Raji (cell line): ENCODE results near the gene RILP.

Source experiments
- POLR2A ChIP-seq: IDR thresholded peaks from 2 replicates; pipeline ENCODE4 v1.6.1; 2011; ENCODE audit warnings: low read depth, low read length, control low read depth; ENCODE audit not compliant: insufficient read depth

The RILP gene

DNA sequence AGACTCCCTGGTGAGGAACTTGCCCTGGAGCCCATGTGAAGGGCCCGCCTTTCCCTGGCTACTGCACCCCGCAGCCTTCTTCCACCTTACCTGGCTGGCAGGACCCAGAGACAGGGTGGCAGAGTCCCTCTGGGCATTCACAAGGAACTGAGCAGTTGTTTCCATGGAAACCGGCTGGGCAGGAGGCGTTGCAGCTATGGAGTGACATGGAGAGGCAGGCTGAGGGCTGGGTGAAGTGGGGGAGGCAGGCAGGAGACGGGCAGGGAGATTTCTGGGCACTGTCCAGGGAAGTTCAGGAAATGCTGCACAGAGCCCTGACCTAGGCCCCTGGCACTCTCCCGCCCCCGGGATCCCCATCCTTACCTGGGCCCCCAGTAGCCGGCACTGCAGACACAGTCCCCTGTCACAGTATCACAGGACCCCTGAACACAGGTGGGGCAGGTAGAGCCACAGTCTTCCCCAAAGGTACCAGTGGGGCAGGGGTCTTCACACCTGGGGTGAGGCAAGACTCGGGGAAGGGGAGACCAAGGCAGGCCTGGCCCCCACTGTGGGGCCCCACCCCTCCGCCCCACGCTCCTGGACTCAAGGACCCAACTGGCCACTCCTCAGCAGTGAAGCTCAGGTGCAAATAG is 10.0 kb downstream of the RILP start:
- no peak for TF ChIP-seq POLR2A

- no peak for TF ChIP-seq POLR2A
Observed at GRCh38 chr17:1638624-1639300, 10.9 kb downstream of the RILP start.

- TF ChIP-seq POLR2A = no peak
Observed at GRCh38 chr17:1638171-1638590, 11.5 kb downstream of the RILP start.

- no peak for TF ChIP-seq POLR2A
Observed at GRCh38 chr17:1636732-1637285, 12.9 kb downstream of the RILP start.

DNA sequence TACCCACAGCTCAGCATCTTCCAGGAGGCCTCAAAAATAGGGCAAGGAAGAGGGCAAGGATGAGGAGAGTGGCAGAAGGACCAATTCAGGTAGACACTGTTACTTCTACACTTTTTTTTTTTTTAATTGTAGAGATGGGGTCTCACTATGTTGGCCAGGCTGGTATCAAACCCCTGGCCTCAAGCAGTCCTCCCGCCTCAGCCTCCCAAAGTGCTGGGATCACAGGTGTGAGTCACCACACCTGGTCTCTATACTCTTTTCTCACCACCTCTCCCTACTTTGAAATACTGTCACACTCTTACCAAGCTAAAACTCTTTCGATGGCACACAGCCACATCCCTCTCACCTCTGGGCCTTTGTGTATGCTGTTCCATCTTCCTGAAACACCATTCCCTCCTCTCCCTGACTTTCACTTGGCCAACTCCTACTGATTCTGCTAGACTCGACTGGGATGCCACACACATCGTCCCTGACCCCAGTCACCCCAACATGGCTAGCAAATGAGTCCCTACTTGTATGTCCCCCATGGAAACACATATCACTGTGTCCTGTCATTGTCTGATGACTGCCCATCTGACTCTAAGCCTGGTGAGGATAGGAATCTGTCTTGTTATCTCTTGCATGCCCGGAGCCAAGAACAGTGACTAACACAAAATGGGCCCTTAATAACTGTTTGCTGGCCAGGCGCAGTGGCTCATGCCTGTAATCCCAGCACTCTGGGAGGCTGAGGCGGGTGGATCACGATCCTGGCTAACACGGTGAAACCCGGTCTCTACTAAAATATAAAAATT is 13.8 kb downstream of the RILP start:
- TF ChIP-seq POLR2A = no peak

DNA sequence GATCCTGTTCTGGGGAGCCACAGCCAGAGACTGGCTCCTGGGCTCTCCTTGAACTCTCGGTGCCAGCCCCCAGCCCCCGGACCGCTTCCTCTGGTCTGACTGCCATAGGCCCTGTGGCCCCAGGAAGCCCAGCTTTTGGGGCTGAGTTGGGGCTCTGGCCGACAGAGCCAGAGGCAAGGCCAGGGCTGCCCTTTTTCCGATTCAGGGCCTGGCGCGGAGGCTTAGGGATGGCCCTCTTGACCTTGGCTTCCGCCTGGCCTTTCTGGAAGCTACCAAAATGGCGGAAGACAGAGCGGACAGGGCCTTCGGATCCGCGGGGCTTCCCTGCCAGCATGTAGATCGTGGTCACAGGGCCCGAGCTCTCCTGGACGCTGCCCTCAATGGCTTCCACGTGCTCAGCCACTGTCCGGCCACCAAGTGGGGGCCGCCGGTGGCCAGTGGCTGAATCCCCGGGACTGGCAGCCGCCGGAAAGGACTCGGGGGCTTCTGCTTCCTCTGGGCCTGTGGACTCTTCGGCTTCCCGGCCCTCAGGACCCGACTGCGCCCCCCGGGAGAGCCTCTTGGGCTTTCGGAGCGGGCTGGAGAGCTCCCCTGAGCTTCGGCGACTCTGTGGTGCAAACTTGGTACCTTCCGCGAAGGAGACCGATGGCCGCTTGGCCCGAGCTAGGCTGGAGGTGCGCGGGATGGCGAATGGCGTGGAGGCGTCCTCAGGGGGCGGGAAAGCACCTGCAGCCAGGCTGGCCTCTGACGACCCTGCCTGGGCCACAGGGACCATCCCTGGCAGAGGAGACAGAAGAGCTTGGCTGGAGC is 14.6 kb downstream of the RILP start:
- TF ChIP-seq POLR2A = no peak

- TF ChIP-seq POLR2A = no peak
Observed at GRCh38 chr17:1630662-1631061, 19.0 kb downstream of the RILP start.

DNA sequence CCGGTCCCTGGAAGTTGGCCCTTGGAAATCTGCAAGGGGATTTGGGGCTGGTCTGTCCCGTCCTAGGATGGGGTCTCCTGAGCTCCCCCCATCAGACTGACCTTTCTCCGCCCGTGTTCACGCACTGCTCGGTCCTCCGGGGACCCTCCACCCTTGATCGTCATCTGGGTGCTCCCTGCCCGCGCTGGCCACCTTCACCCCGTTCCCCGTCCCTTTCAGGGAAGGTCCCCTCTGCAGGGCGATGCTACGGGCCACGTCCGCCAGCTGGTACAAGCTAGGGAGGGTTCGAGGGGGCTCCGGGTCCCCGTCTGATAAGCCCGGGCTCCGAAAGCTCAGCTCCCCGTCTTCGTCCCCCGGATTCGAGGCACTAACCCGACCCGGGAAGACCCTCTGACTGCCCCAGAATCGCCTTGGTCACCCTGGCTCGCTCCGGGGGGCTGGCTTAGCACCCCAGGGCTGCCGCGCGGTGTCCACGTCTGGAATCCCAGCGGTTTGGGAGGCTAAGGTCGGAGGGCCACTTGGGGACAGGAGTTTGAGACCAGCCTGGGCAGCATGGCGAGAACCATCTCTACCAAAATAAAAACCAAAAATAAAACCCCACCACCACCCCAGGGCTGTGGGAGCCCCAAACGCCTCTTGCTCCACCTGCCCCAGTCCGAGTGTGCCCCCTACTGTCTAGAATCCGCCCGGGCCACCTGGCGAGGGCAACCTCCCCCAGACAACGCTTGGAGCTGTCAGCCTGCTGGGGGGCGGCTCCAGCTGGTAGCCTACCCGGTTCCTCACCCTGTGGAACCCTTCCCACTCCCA is 20.0 kb downstream of the RILP start:
- no peak for TF ChIP-seq POLR2A

DNA sequence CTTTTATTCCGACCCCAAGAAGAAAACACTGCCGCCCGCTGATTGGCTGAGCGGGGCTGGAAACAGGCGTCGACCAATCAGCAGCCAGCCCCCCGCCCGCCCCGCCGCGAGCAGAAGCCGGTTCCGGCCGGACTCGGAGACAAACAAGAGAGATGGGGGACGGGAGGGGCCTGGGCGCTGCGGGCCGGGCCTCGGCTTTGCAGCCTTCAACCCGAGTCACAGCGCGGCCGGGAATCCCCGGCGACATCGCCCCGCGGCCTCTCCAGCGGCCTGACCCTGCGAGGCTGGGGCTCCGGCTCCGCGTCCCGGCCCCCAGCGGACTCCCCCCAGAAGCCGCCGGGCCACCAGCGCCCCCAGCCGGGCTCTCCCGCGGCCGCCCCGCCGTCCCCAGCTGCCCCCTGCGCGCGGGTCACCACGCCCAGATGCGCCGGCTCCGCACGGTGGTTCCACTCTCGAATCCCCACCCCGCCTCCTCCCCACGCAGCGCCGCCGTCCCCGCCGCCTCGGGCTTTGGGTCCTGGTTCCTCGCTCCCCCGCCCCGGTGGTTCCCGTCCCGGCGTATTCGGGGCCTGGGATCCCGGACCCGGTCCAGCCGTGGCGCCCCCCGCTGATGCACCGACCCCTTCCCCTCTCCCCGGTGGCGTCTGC is 20.7 kb downstream of the RILP start:
- peak; percentile 30 for TF ChIP-seq POLR2A

- peak; percentile 56; the same call in 1 of the 2 replicates for TF ChIP-seq POLR2A
Observed at GRCh38 chr17:1627982-1628855, 21.4 kb downstream of the RILP start, which contains the start of gene SLC43A2. TSS of gene SLC43A2 (minus strand) at chr17:1628834. CDS start at chr17:1627874, 960 bp downstream.

DNA sequence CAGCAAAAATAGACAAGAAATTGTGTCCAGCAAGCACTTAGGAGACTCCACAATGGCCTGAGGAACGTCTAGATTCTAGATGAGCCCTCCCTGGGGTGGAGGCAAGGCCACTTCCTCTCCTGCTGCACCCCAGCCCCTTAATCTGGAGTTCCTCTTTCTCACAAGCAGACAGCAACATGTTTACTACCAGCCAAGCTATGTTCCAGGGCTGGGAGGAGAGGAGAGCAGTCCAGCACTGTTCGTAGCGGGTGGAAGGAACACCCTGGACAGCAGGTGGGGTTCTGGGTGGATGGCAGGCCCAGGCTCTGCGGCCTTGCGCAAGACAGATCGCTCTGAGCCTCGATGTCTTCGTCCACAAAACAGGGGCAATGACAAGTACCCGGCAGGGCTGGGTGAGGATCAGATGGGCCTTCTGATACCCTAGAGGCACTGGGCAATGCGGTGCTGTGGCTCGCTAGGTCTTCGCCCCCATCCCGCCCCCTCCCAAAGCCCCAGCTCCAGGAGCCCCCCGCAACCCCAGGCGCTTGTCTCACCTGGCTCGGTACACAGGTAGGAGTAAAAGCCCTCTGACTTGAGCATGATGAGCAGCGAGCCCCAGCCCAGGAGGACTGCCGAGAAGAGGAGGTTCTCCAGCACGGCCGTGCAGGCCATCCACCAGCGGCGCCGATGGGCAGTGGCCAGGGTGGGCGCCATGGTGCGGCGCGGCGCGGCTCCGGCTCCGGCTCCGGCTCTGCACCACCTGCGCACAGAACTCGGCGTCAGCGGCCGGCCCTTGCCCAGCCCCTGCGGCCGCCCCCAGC is 22.3 kb downstream of the RILP start:
- peak; percentile 70 for TF ChIP-seq POLR2A

DNA sequence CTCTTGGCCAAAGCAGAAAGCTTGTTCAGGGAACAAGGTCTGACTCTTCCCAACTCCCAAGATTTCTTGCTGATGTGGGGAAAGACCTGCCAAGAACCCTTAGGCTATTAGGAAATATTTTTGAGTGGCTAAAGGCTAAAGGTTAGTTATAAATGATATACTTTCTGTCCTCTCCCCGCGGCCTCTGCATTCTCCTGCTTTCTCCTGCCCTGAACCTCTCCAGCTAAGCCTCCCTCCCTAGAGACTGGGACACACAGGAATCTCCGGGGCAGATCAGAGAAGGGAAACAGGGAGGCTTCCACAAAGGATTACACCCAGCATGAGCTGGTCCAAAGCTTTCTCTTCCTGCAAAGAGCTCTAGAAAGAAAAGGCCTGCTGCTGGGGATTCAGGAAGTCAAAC is 23.3 kb downstream of the RILP start:
- TF ChIP-seq POLR2A = no peak
